ENCODE measurements around the gene CCDC30. TPM values are rescaled to one million over a fixed set of nuclear protein-coding genes. Genes with fewer than 3 reads are reported as not detected.

CCDC30 gene
- total RNA-seq, 1 donor from 2014 or later, result 0.64 TPM

- no peak for DNase-seq (ENCODE audit: extremely low read depth, low read depth, low spot score)
Observed at GRCh38 chr1:42684139-42684538, 221.1 kb downstream of the CCDC30 start.

GRCh38 chr1:42686418-42686817, 223.3 kb downstream of the CCDC30 start:
- DNase-seq (ENCODE audit: extremely low read depth, low read depth, low spot score), result no peak

GRCh38 chr1:42689912-42690311, 226.8 kb downstream of the CCDC30 start:
- DNase-seq (ENCODE audit: extremely low read depth, low read depth, low spot score), result no peak

- no peak for DNase-seq (ENCODE audit: extremely low read depth, low read depth, low spot score)
Observed at GRCh38 chr1:42690477-42691156, 227.5 kb downstream of the CCDC30 start.

GRCh38 chr1:42691157-42691498, 228.0 kb downstream of the CCDC30 start:
- DNase-seq (ENCODE audit: extremely low read depth, low read depth, low spot score), result no peak

- DNase-seq (ENCODE audit: extremely low read depth, low read depth, low spot score), result no peak
Observed at GRCh38 chr1:42692461-42692860, 229.4 kb downstream of the CCDC30 start.

GRCh38 chr1:42692911-42693310, 229.8 kb downstream of the CCDC30 start:
- no peak for DNase-seq (ENCODE audit: extremely low read depth, low read depth, low spot score)

- DNase-seq (ENCODE audit: extremely low read depth, low read depth, low spot score), result no peak
Observed at GRCh38 chr1:42698081-42698813, 235.2 kb downstream of the CCDC30 start.

GRCh38 chr1:42700006-42700405, 236.9 kb downstream of the CCDC30 start:
- no peak for DNase-seq (ENCODE audit: extremely low read depth, low read depth, low spot score)

GRCh38 chr1:42703888-42704464, 240.9 kb downstream of the CCDC30 start:
- no peak for DNase-seq (ENCODE audit: extremely low read depth, low read depth, low spot score)

Other genes starting within 250 kb of the CCDC30 start
- 20.7 and 36.9 TPM in 2 replicates for gene FOXJ3, start 128.1 kb upstream of the CCDC30 start, total RNA-seq
- gene RIMKLA, start 82.5 kb upstream of the CCDC30 start, total RNA-seq, result 0.10 TPM in 1 of 2 replicates, not detected in the other
- 0.63 TPM in 1 of 2 replicates, not detected in the other for gene ZMYND12, start 7.3 kb upstream of the CCDC30 start, total RNA-seq
- 26.4 and 30.0 TPM in 2 replicates for gene PPCS, start 6.7 kb upstream of the CCDC30 start, total RNA-seq
- gene PPIH, start 195.1 kb downstream of the CCDC30 start, total RNA-seq, result 21.5 and 40.6 TPM in 2 replicates
- 620 TPM in 2 replicates for gene YBX1, start 219.1 kb downstream of the CCDC30 start, total RNA-seq